HG03354 (cell line): ENCODE measurements around the gene PLEKHA7.
A peak's percentile ranks its signal among the peaks of the same experiment; 100 is the strongest.
"Not testable (repeated sequence)": the region's sequence is repeated elsewhere in the genome, so short reads cannot be mapped to it uniquely, and the experiment has no call there.

ENCODE experiments used
- ATAC-seq: cut with Tn5 transposase; IDR thresholded peaks from one replicate; pipeline ENCODE4 v1.9.1; 2021; ENCODE audit warnings: mild to moderate bottlenecking; ENCODE audit not compliant: unreplicated experiment, poor library complexity, severe bottlenecking

Gene PLEKHA7

GRCh38 chr11:17014321-17014832, at the start of gene PLEKHA7:
PLEKHA7 (minus strand) TSS chr11:17014414; CDS start chr11:17014401, 13 bp downstream.
- ATAC-seq: peak; percentile 33

GRCh38 chr11:17063171-17064002, 49.2 kb upstream of the PLEKHA7 start:
- ATAC-seq: no peak

GRCh38 chr11:17051146-17051545, 36.9 kb upstream of the PLEKHA7 start:
- ATAC-seq: not testable (repeated sequence)

- not testable (repeated sequence) for ATAC-seq
These were observed 34.3 kb upstream of the PLEKHA7 start for GRCh38 chr11:17048491-17048890.

- no peak for ATAC-seq
These were observed 32.5 kb upstream of the PLEKHA7 start for GRCh38 chr11:17046690-17047089.

GRCh38 chr11:17036666-17037658, 22.7 kb upstream of the PLEKHA7 start:
- ATAC-seq: no peak

GRCh38 chr11:17034027-17034426, 19.8 kb upstream of the PLEKHA7 start:
- not testable (repeated sequence) for ATAC-seq

GRCh38 chr11:17026487-17027082, 12.4 kb upstream of the PLEKHA7 start:
- ATAC-seq: no peak

GRCh38 chr11:17024924-17025323, 10.7 kb upstream of the PLEKHA7 start:
- no peak for ATAC-seq

GRCh38 chr11:17021511-17021910, 7.3 kb upstream of the PLEKHA7 start:
- ATAC-seq: no peak

- no peak for ATAC-seq
These were observed 6.6 kb upstream of the PLEKHA7 start for GRCh38 chr11:17020831-17021230.

GRCh38 chr11:17019232-17019631, 5.0 kb upstream of the PLEKHA7 start:
- no peak for ATAC-seq

- ATAC-seq: no peak
These were observed 1.5 kb upstream of the PLEKHA7 start for GRCh38 chr11:17015627-17016126.

GRCh38 chr11:17014833-17015626, 816 bp upstream of the PLEKHA7 start:
- ATAC-seq: peak; percentile 46

- ATAC-seq: peak; percentile 28
These were observed 480 bp downstream of the PLEKHA7 start for GRCh38 chr11:17013548-17014320.

GRCh38 chr11:17012712-17013547, 1.3 kb downstream of the PLEKHA7 start:
- peak; percentile 7 for ATAC-seq

GRCh38 chr11:17012179-17012578, 2.0 kb downstream of the PLEKHA7 start:
- ATAC-seq: no peak
